Fibroblast of lung (primary cell): ENCODE data around the gene NYAP1. TPM values are rescaled to one million over a fixed set of nuclear protein-coding genes. Genes with fewer than 3 reads are reported as not detected.

Experiments
- DNase-seq, 2 donors: peaks; one replicate each; pipeline versions ENCODE4 v3.0.0 to v3.0.0-alpha.2; 2010; ENCODE audit warnings: low read depth in 2 of 2
- H2AFZ ChIP-seq: 2 replicates; pipeline ENCODE4 v1.5.1; 2012; ENCODE audit warnings: low read length, control low read depth, inconsistent platforms
- H3K27ac ChIP-seq: 2 replicates; pipeline ENCODE4 v1.5.1; 2011; ENCODE audit warnings: low read length, control low read depth; ENCODE audit not compliant: insufficient read depth
- H3K27me3 ChIP-seq: 2 replicates; pipeline ENCODE4 v1.5.1; 2011; ENCODE audit warnings: mild to moderate bottlenecking, low read length; ENCODE audit not compliant: control insufficient read depth, insufficient read depth
- H3K36me3 ChIP-seq: 2 replicates; pipeline ENCODE4 v1.5.1; 2011; ENCODE audit warnings: low read length; ENCODE audit not compliant: control insufficient read depth, insufficient read depth
- H3K4me1 ChIP-seq: 2 replicates; pipeline ENCODE4 v1.5.1; 2011; ENCODE audit warnings: low read length; ENCODE audit not compliant: control insufficient read depth, insufficient read depth; ENCODE audit errors: extremely low read depth
- H3K4me2 ChIP-seq: 2 replicates; pipeline ENCODE4 v1.5.1; 2011; ENCODE audit warnings: low read length, control low read depth; ENCODE audit not compliant: insufficient read depth; ENCODE audit errors: extremely low read depth
- H3K4me3 ChIP-seq, 4 experiments: fragments of 200-600 bp in 1 of 4; sonication (generic) in 1 of 4; replicated peaks in 1 of 4; 2 replicates each; pipeline ENCODE4 v1.5.1; 2011 to 2016; ENCODE audit warnings: low read length in 4 of 4, low read depth in 3 of 4, mild to moderate bottlenecking in 3 of 4, control low read depth in 2 of 4, inconsistent platforms in 1 of 4, mixed read lengths in 1 of 4; ENCODE audit not compliant: insufficient read depth in 1 of 4; ENCODE audit errors: control extremely low read depth in 1 of 4
- H3K79me2 ChIP-seq: 2 replicates; pipeline ENCODE4 v1.5.1; 2012; ENCODE audit warnings: mild to moderate bottlenecking, low read length, inconsistent platforms; ENCODE audit not compliant: control insufficient read depth, insufficient read depth
- H3K9ac ChIP-seq: 2 replicates; pipeline ENCODE4 v1.5.1; 2011; ENCODE audit warnings: mild to moderate bottlenecking, low read length, control low read depth; ENCODE audit not compliant: insufficient read depth
- H3K9me3 ChIP-seq: 2 replicates; pipeline ENCODE4 v1.5.1; 2012; ENCODE audit warnings: low read depth, low read length; ENCODE audit not compliant: control insufficient read depth, insufficient read depth
- H4K20me1 ChIP-seq: 2 replicates; pipeline ENCODE4 v1.5.1; 2011; ENCODE audit warnings: low read length; ENCODE audit not compliant: control insufficient read depth, insufficient read depth; ENCODE audit errors: extremely low read depth
- EZH2 ChIP-seq: IDR thresholded peaks from 2 replicates; pipeline ENCODE4 v1.5.1; 2012; ENCODE audit warnings: low read length, control low read depth, mild to moderate bottlenecking; ENCODE audit errors: missing control alignments
- polyA plus RNA-seq, 2 donors: library from polyadenylated mRNA; depleted of rRNA in 1 of 2; stranded (reverse) in 1 of 2; unstranded in 1 of 2; fragments of >200 nt; gene quantifications; 2 replicates each; pipeline ENCODE4 v1.2.1, GENCODE V29; 2011 to 2012; ENCODE audit warnings: missing spikeins in 1 of 2
- total RNA-seq: library from RNA; depleted of rRNA; stranded (reverse); fragments of >200 nt; gene quantifications from 2 replicates; pipeline ENCODE4 v1.2.1, GENCODE V29; 2014
- TF ChIP-seq, protein P1 (sequence below), 2 donors: IDR thresholded peaks in 1 of 2; conservative IDR thresholded peaks in 1 of 2; 1 replicate in 1 of 2; 2 replicates in 1 of 2; pipeline ENCODE4 v1.5.1; 2011 to 2012; ENCODE audit warnings: low read length in 2 of 2, control low read depth in 1 of 2, inconsistent platforms in 1 of 2, low read depth in 1 of 2, mild to moderate bottlenecking in 1 of 2

NYAP1 gene
- total and polyA plus RNA-seq, 2 donors (not counting 1 experiment from before 2014, with no cell fraction given) = 0.18 to 0.33 TPM

DNA sequence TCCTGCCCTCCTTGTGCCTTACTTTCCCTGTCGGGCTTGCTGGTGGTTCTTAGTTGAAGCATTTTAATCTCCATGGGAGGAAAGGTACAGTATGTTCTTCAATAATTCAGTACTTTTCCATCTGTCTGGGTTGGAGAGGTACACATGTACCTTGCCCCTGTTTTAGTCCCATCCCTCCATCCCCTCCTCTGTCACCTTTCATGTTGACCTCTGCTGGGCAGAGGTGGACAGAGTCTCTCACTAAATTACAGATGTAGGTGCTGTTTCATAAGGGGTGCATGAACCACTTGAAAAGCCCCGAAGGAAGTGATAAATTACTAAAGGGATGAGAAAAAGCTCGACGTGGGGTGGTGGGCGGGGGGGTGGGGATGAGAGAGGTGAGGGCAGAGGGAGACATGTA is 60.7 kb downstream of the NYAP1 start:
- H3K79me2 ChIP-seq = no peaks in the 10 kb centered on the region
- no peak overlapping the region for H3K27ac ChIP-seq
- no peak for DNase-seq
- TF ChIP-seq, protein P1, sequence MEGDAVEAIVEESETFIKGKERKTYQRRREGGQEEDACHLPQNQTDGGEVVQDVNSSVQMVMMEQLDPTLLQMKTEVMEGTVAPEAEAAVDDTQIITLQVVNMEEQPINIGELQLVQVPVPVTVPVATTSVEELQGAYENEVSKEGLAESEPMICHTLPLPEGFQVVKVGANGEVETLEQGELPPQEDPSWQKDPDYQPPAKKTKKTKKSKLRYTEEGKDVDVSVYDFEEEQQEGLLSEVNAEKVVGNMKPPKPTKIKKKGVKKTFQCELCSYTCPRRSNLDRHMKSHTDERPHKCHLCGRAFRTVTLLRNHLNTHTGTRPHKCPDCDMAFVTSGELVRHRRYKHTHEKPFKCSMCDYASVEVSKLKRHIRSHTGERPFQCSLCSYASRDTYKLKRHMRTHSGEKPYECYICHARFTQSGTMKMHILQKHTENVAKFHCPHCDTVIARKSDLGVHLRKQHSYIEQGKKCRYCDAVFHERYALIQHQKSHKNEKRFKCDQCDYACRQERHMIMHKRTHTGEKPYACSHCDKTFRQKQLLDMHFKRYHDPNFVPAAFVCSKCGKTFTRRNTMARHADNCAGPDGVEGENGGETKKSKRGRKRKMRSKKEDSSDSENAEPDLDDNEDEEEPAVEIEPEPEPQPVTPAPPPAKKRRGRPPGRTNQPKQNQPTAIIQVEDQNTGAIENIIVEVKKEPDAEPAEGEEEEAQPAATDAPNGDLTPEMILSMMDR (conservative IDR thresholded peaks at IDR 0.05 in 1 of 2, IDR thresholded peaks at IDR 0.05 in 1 of 2; ENCODE audit: low read depth in 1 of 2, low read length in 2 of 2) = no peak
- TF ChIP-seq EZH2 = no peak
- H3K9ac ChIP-seq = no peak overlapping the region
- no peak overlapping the region for H3K4me2 ChIP-seq
- no peak overlapping the region for H3K4me3 ChIP-seq
- peaks cover 22% of the 10 kb centered on the region for H3K4me1 ChIP-seq
- H3K36me3 ChIP-seq = no peaks in the 10 kb centered on the region
- H3K27me3 ChIP-seq = no peaks in the 10 kb centered on the region
- H2AFZ ChIP-seq = no peak overlapping the region
- no peaks in the 10 kb centered on the region for H4K20me1 ChIP-seq
- no peaks in the 10 kb centered on the region for H3K9me3 ChIP-seq

Other genes starting within 250 kb of the NYAP1 start
- not detected in 2 replicates for gene SPDYE3, start 176.2 kb upstream of the NYAP1 start, total RNA-seq
- gene SPDYE3, start 176.2 kb upstream of the NYAP1 start, polyA plus RNA-seq = not detected in 2 replicates
- 3.6 and 4.3 TPM in 2 replicates for gene PILRB, start 125.8 kb upstream of the NYAP1 start, total RNA-seq
- gene PILRB, start 125.8 kb upstream of the NYAP1 start, polyA plus RNA-seq = 6.5 and 8.8 TPM in 2 replicates
- gene PILRA, start 110.4 kb upstream of the NYAP1 start, total RNA-seq = 0.33 TPM in 1 of 2 replicates, not detected in the other
- 0.15 and 0.20 TPM in 2 replicates for gene PILRA, start 110.4 kb upstream of the NYAP1 start, polyA plus RNA-seq
- gene ZCWPW1, start 55.2 kb upstream of the NYAP1 start, total RNA-seq = 2.8 and 4.1 TPM in 2 replicates
- 0.64 and 1.1 TPM in 2 replicates for gene ZCWPW1, start 55.2 kb upstream of the NYAP1 start, polyA plus RNA-seq
- 24.4 and 26.6 TPM in 2 replicates for gene MEPCE, start 54.1 kb upstream of the NYAP1 start, total RNA-seq
- gene MEPCE, start 54.1 kb upstream of the NYAP1 start, polyA plus RNA-seq = 11.4 and 17.6 TPM in 2 replicates
- gene PPP1R35, start 47.4 kb upstream of the NYAP1 start, total RNA-seq = 18.2 and 18.3 TPM in 2 replicates
- gene PPP1R35, start 47.4 kb upstream of the NYAP1 start, polyA plus RNA-seq = 7.0 and 9.8 TPM in 2 replicates
- gene SPACDR, start 19.7 kb upstream of the NYAP1 start, total RNA-seq = under 0.01 and 0.50 TPM in 2 replicates
- 0.25 and 0.60 TPM in 2 replicates for gene SPACDR, start 19.7 kb upstream of the NYAP1 start, polyA plus RNA-seq
- 15.2 and 21.1 TPM in 2 replicates for gene TSC22D4, start 4.7 kb upstream of the NYAP1 start, total RNA-seq
- 13.2 and 15.3 TPM in 2 replicates for gene TSC22D4, start 4.7 kb upstream of the NYAP1 start, polyA plus RNA-seq
- 2.6 and 3.1 TPM in 2 replicates for gene AGFG2, start 55.3 kb downstream of the NYAP1 start, total RNA-seq
- gene AGFG2, start 55.3 kb downstream of the NYAP1 start, polyA plus RNA-seq = 2.4 and 3.2 TPM in 2 replicates
- gene SAP25, start 90.0 kb downstream of the NYAP1 start, total RNA-seq = not detected in 2 replicates
- gene SAP25, start 90.0 kb downstream of the NYAP1 start, polyA plus RNA-seq = 0.22 TPM in 1 of 2 replicates, not detected in the other
- gene LRCH4, start 102.2 kb downstream of the NYAP1 start, total RNA-seq = 5.6 and 7.3 TPM in 2 replicates
- 9.6 and 11.6 TPM in 2 replicates for gene LRCH4, start 102.2 kb downstream of the NYAP1 start, polyA plus RNA-seq
- gene FBXO24, start 102.4 kb downstream of the NYAP1 start, total RNA-seq = 0.33 and 0.51 TPM in 2 replicates
- 0.23 and 0.32 TPM in 2 replicates for gene FBXO24, start 102.4 kb downstream of the NYAP1 start, polyA plus RNA-seq
- 116 and 128 TPM in 2 replicates for gene PCOLCE, start 118.4 kb downstream of the NYAP1 start, total RNA-seq
- 176 and 211 TPM in 2 replicates for gene PCOLCE, start 118.4 kb downstream of the NYAP1 start, polyA plus RNA-seq
- 3.9 and 5.9 TPM in 2 replicates for gene MOSPD3, start 128.6 kb downstream of the NYAP1 start, total RNA-seq
- gene MOSPD3, start 128.6 kb downstream of the NYAP1 start, polyA plus RNA-seq = 12.8 and 13.8 TPM in 2 replicates
- gene TFR2, start 157.6 kb downstream of the NYAP1 start, total RNA-seq = under 0.01 TPM in 1 of 2 replicates, not detected in the other
- gene TFR2, start 157.6 kb downstream of the NYAP1 start, polyA plus RNA-seq = 0.08 and 0.16 TPM in 2 replicates
- gene ACTL6B, start 172.5 kb downstream of the NYAP1 start, total RNA-seq = not detected in 2 replicates
- gene ACTL6B, start 172.5 kb downstream of the NYAP1 start, polyA plus RNA-seq = not detected in 2 replicates
- 64.5 and 85.2 TPM in 2 replicates for gene GNB2, start 189.8 kb downstream of the NYAP1 start, total RNA-seq
- gene GNB2, start 189.8 kb downstream of the NYAP1 start, polyA plus RNA-seq = 145 and 170 TPM in 2 replicates
- gene GIGYF1, start 210.3 kb downstream of the NYAP1 start, total RNA-seq = 14.4 and 15.9 TPM in 2 replicates
- gene GIGYF1, start 210.3 kb downstream of the NYAP1 start, polyA plus RNA-seq = 3.8 and 4.0 TPM in 2 replicates
- gene POP7, start 222.2 kb downstream of the NYAP1 start, total RNA-seq = 31.1 and 31.9 TPM in 2 replicates
- gene POP7, start 222.2 kb downstream of the NYAP1 start, polyA plus RNA-seq = 19.4 and 22.9 TPM in 2 replicates
- not detected in 2 replicates for gene EPO, start 236.5 kb downstream of the NYAP1 start, total RNA-seq
- not detected in 2 replicates for gene EPO, start 236.5 kb downstream of the NYAP1 start, polyA plus RNA-seq
- gene ZAN, start 249.7 kb downstream of the NYAP1 start, total RNA-seq = not detected in 2 replicates
- gene ZAN, start 249.7 kb downstream of the NYAP1 start, polyA plus RNA-seq = not detected in 2 replicates